Measurements from ENCODE around the gene DCDC2C.

Gene DCDC2C

DNA sequence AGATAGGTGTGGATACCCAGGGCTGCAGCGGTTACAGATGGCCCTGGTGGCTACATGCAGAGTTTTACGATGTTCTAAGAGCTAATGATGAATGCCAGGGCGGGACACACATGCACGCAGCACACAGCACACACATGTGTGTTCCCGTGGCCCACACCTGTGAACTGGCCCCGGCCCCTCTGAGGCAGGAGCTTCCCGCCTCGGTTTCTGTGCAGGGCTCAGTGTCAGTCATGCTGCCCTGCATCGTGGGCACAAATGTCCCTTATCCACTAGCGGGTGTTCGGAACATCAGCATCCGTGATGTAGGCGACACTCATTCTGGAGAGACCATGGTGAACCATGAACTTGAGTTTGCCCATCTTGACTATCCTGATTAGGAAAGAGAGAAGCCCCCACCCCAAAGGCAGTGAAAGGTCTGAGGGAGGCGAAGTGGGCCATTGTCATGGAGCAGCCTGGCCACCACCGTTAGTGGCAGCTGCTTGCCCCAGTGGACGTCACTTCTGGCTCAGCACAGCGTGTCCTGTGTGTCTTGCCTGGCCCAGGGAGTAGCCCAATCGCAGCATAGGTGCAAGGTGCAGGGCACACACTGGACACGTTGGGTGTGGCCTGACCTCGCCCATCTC lies 43.8 kb downstream of the DCDC2C start:
- no peak for DNase-seq

DNA sequence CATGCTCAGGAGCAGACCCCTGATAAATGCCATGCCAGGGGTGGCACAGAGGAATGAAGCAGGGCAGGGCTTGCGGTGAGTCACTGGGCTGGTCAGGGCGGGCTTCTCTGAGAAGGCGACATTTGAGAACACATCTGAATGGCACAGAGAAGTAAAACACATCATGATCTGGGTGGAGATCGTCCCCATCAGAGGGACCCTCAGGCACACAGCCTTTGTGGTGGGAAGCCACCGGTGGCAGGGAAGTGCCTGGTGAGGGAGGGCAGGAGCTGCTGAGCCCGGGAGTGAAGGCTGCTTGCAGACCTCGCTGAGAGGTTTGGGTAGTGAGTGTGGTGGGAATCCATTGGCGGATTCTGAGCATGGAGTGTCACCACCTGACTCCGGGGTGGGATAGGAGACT lies 44.5 kb downstream of the DCDC2C start:
- no peak for DNase-seq

DNA sequence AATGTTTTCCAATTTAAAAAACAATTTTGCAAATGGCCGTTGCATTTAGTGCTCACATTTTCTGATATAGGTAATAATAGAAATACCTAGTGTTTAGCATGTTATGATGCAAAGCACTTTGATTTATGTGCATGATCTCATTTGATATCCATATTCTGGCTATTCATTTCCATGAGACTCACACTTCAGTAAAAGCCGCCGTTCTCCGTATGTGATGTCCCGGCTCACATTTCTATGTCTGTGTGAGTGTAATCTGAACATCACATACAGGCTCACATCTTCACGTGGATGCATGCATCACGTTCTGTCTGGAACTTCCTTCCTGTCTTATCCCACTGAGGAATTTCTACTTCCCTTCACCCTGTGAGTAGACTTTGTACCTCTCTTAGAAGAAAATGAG lies 45.8 kb downstream of the DCDC2C start:
- no peak for DNase-seq

DNA sequence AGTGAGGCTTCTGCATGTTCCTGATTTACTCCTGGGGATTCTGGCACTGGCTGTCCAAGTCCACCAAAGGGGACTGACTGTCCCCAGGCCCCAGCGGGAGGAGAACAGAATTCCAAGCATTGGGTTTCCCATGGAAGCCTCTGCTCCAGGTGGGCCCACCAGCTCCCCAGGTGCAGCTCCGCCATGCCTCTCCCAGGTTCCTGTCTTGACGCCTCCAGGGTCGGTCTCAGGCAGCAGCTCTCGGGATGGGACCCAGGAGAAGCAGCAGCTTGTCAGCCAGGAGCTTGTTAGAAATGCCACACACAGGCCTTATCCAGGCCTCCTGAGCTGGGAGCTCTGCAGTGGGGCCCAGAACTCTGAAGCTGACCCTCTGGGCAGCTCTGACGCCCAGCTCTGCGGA lies 47.9 kb downstream of the DCDC2C start:
- DNase-seq: no peak

DNA sequence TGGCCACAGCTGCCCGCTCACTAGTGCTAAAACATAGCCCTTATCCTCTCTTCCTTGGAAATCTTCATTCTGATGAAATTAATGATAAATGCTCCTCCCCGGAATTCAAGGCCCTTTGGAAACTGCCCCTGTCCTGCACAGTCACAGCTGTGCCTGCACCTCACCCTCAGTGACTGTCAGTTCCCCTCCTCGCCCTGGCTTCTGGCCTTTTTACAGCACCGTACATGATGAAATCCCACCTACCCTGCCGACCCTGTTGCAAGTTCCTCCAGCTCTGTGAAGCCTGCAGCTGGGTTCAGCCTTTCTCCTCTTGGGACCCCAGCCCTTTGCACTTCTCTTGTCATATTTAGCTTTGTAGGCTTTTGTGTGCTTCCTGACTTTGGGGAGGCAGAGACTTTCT lies 48.4 kb downstream of the DCDC2C start:
- DNase-seq: no peak

DNA sequence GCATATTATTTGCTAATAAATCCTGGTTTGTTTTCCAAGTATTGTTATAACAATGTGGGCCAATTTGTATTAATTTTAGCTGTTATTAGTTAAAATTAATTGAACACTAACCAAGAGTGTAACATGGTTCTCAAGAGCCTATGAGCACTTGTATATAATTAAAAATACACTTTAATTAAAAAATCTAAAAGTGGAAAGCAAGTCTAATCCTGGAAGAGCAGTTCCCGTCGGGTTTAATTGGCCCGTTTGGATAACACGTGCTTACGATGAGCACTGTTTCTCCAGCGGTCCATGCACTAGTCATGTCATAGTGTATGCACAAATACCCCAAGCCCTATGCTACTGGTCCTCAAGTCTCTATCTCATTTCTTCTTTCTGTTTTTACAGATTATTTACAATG lies 49.0 kb downstream of the DCDC2C start:
- DNase-seq: no peak

DNA sequence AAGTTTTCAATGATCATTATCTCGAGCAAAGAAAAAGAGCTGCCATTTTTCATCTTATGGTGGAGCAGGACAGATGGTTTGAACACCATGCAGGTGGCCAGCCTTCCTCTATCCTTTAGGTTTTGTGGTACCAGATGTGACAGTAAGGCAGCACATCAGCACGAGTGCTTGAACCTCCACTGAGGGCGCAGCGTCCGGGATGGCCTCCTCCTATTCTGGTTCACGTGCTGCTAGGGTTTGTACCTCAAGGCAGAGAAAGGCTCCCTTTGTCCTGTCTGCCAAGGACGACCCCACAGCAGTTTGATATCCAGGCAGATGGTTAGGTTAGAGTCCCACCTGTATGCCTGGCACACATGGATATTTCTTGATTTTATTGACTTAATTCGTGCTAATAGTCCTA lies 50.2 kb downstream of the DCDC2C start:
- DNase-seq: no peak

DNA sequence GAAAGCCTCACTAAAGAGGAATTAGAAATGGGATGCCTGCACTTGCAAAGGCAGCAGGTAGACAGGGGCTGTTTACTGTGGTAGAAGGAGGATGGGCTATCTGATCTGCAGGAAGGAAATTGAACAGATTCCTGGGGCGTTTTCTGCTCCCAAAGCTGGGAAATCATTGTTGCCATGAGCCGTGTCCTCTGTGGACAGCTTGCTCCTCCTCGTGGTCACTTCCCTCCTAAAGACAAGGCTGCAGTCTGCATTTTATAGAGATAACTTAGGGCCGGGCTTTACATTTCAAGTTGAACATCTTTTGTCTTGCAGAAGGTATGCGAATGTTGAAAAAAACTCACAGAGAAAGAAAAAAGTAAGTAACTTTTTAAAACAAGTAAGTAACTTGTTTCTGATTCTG lies 50.9 kb downstream of the DCDC2C start:
- DNase-seq: no peak

DNA sequence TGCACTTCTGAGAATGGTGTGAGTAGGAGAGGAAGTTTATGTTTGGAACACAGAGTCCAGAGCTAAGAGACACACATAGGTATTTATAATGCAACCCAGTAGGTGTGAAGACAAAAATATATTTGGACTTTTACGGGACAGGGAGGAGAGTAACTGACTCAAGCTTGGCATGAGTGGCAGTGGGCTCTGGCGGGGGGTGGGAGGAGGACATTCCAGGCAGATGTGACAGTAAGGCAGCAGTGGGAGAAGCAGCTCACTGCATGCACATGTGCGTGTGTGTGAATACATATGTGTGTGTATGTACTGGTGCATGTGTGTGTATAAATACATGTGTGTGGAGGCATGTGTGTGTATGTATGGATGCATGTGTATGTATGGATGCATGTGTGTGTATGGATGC lies 51.4 kb downstream of the DCDC2C start:
- DNase-seq: no peak

DNA sequence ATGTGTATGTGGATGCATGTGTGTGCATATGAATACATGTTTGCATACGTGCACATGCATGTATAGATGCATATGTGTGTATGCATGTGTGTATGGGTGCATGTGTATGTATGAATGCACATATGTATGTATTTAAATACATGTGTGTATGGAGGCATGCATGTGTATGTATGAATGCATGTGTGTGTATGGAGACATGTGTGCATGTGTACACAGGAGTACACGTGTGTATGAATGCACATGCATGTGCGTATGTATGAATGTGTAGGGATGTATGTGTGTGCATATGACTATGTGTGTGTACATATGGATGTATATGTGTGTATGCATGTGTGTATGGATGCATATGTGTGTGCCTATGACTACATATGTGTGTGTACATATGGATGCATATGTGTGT lies 51.9 kb downstream of the DCDC2C start:
- no peak for DNase-seq

DNA sequence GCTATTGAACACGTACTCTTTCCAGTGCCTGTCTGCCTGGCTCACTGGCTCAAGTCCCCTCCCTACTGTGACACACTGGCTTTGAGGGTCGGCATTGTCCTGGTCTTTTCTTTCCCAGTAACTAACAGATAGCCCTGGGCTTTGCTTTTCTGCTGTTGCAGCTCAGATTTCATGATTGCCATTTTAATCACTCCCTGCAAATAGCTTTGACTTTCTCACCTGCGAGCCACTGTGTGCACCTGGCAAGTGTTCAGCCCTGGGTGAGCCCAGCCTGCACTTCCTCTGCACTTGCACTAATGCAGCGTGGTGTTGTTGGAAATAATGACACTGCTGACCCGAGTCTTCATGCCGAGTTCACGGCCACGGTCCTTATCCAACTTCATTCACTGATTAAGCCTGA lies 52.9 kb downstream of the DCDC2C start:
- DNase-seq: no peak

DNA sequence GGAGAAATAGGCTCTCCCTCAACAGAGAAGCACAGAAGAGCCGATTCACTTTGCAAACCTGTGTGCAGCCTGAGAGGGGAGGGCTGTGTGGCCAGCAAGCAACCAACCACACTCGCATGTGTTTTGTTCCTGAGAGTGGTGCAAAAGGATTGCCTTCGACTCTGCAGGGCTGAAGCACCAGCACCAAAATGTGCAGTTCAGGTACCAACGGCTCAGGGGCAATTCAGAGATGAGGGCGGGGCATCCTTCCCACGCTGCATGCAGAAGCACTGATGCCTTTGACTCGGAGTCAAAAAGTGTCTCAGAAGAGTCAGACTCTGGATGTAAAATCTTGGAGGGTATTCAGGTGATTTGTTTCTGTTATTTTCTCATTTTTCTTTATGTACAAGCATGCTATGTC lies 55.5 kb downstream of the DCDC2C start:
- DNase-seq: no peak

DNA sequence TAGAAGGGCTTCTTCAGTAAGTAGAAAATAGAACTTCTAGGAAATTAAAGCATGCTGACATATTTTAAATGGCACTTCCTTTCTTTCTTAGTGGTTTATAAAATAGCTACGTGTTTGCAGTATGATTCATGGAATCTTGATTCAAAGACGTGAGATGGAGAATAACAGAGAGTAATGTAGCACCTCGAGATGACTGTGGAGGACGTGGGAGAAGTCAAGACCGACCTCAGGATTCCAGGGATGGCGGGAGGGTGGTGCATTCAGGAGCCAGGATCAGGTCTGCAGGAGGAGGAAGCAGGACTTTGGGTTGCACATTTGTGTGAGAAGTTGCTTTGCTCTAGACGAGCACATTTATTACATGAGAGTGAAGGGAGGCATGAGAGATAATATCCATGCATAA lies 56.0 kb downstream of the DCDC2C start:
- DNase-seq: no peak

DNA sequence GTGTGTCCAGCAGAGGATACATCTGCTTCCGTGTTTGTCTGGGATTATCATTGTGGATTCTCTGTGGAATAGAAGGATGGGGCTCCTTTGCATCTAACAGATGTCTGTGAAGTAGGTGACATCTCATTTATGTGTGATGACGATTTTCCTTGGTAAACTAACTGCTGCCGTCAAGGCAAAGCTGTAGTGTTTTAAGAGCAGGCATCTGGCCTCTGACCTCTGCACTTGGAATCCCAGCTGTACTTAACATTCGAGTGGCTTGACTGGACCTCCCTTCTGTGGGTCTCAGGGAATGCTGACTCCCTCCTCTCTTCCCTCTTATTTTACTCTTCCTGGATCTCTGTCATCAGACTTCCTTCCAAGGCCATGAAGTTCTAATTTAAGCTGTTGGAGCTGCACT lies 56.4 kb downstream of the DCDC2C start:
- no peak for DNase-seq

DNA sequence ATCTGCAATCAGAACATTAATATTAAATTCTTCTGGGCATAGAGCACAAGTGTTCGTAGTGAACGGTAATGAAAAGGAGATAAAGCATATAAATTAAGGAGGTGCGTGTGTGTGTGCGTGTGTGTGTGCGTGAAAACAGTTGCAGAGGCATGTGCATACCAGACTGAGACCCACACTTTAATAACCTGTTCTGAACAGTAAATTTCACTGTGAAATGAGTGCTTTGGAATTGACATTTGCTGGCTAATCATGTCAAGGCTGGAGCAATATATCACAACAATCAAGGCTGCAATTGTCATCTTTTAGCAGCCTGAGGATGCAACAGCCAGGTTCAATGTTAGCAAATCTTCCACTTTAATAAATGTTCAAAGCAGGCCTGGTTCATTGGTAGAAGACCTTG lies 57.9 kb downstream of the DCDC2C start:
- DNase-seq: no peak

DNA sequence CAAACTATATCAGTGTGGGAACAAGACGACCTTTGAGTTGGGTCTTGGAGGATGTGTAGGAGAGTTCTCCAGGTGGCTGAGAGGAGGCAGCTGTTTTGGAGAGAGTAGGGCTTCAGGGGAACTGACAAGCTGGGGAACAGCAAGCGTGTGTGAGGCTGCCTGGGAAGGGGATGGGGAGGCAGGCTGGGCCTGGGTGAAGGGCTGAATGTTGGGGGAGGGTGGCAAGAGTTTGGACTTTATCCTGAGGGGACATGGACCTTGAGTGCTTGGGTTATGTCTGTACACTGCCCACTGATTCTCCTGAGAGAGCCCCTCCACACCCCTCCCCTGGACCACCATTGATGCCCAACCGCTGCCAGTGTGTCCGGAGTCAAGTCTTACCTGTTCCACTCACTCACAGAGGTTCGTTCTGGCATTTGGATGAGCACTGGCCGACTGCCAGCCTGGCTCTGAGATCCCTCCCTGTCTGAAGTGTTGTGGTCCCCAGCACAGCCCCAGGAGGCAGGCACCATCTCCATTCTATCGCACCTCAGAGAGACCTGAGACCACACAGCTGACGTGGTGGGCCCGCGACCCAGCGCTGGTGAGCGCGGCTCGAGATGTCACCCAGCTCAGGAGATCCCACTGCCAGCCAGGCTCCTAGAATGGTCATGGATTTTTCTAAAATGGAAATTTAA lies 59.5 kb downstream of the DCDC2C start:
- no peak for DNase-seq

DNA sequence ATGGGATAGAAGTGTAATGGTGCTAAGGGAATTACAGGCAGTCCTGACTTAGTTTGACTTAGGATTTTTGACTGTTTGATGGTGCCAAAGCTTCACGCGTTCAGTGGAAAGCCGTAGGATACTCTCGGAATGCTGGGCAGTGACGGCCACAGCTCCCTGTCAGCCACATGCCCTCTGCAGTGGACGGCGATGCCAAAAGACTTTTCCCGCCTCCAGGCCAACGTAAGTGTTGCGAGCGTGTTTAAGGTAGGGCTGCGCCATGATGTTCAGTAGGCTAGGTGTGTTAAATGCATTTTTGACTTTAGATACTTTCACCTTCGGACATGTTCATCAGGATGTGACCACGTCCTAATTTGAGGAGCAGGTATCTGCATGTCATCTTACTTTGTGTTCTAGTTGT lies 63.4 kb downstream of the DCDC2C start:
- no peak for DNase-seq

DNA sequence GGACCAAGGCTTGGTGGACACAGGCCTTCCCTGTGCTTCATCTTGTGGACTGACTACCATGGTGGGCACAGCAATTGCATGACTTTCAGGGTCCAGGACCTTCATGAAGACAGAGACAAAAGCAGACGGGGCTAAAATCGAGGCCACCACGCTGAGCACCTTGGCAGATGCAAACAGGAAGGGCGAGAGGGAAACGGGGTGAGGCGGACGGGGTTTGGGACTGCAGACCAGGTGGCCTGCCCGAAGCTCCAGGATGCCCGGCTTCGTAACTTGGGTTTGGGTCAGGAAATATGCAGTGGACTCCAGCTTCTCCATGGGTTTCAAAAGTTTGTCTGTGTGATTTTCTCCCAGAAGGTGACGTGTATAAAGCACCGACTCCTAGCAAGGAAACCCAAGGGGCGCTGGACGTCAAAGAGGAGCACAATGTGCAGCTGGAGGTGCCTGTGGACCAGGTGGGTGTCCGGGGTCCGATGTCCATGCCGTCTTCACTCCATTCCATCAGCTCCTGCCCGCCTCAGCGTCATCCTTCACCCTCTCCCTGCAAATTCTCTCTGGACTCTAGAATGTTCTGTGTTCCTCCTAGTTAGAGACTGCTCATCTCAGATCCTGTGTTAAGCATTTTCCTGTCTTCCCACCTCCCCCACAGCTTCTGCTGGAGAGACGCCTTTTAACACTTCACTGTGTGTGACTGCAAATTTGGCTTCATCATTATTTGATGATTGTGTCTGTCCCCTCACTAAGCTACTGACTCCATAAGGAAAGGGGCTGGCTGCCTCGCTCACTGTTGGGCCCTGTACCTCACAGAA lies 65.8 kb downstream of the DCDC2C start:
- no peak for DNase-seq

DNA sequence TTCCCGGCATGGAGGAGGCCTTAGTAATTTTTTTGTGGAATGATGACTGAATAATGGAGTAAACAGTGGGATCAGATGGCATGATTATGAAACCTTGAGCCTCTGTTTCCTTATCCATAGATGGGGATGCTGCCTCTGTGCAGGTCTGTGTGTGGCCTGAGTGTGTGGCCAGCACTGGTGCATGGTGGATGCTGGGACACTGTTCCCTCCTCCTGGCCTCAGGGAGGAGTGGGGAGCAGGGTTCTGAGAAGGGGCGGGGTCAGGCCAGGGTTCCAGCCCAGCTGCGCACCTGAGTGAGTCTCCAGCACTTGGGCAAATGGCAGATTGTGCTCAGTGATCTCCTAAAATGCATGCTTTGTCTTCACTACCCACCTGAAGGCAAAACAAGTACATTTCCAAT lies 66.4 kb downstream of the DCDC2C start:
- no peak for DNase-seq

DNA sequence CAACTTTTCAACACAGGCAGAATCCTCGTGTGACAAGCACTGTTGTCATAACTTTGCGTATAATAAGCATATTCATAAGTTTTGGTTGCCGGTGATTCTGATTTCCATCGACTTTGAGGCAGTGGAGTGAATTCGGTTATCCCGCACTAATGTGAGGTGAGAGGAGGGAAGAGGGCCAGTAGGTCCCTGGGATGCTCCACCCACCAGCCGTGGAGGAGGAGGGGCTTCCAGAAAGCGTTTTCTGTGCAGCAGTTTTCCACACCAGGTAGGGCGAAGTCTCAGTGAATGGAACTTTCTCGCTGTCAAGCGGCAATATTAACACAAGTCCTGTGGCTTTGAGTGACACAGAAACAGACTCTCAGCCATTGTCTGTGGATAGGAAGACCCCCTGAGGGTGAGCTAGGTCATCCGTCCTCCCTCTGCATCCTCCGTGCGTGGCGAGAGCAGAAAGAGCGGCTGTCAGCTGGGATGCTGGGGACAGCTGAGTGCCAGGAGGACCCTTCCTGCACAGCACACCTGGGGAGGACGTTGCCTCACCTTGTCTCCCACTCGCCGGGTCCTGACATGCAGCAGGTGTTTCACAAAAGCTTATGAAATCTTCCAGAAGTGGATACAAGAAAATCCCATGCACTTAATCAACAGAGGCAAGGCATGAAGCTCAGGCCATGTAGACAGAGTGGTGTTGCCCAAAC lies 67.5 kb downstream of the DCDC2C start:
- DNase-seq: no peak

DNA sequence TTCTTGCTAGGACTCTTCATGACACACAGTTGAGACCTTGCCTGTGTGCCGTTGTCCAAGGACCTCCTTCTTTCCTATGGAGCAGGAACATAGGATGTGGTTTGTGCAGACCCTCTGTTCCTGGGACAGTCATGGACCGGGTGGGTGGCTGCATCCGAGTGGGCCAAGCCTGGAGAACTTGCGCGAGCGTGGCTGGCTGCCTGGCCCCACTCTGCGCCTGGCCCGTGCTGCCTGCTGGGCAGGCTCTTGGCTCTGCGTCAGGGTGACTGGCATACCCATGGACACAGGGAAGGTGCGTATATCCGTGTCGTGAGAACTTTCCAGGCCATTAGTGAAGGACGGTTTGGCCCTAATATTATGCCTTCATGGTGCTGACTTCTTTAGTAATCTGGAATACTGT lies 68.2 kb downstream of the DCDC2C start:
- DNase-seq: no peak

DNA sequence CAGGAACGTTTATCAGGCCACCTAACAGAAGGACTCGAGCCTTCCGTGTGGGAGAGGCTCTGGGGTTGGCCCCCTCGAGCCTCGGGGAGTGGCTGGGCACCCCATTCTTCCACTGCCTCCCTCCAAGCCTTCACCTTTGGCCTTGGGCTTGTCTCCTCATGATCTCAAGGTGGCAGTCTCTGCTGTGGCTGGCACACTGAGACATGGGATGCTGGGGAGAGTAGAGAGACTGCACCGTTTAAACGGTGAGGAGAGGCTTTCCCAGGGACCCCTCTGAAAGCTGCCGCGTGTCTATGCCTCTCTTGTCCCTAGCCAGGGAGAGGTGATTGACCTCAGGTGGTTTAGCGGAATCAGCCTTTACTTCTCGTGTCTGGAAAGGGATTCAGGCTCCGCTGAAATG lies 71.0 kb downstream of the DCDC2C start:
- no peak for DNase-seq

DNA sequence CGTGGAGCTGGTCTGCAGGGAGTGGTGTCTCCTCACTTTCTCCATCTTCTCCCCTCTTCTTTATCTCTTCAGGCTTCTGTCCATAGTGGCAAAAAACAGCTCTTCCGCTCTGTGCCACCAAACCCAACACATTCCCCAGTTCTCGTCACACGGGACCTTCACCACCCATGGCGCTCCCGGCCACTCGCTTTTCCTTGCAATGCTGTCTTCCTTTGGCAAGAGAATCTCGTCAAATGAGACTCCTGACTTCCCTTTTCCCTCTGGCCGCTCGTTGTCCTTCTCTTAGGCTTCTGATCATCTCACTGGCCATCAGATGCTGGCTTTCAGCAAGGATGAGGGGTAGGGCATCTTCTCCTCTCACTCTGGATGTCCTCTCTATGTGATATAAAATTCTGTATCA lies 72.9 kb downstream of the DCDC2C start:
- no peak for DNase-seq

DNA sequence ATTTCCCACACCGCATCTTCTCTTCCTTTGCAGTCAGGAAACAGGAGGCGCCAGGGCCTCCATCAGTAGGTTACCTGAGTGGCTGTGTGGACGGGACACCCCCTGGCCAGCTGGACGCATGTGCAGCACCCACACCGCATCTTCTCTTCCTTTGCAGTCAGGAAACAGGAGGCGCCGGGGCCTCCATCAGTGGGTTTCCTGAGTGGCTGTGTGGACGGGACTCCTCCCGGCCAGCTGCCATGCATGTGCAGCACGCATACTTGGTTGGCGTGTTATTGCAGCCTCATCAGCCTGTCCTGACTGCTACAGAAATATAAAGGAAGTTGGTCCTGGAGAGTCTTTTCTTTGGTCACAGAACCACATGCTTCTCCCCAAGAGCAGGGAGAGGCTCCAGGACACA lies 74.6 kb downstream of the DCDC2C start:
- no peak for DNase-seq
